MM.1S (cell line): ENCODE measurements around the gene PEAK1.

Experiments used
- DNase-seq: peaks from one replicate; pipeline ENCODE4 v3.0.0-alpha.2; 2015
- H2AFZ ChIP-seq: fragments of 300-600 bp; sonication (generic); 2 replicates; pipeline ENCODE4 v1.6.0; 2016; ENCODE audit warnings: antibody characterized with exemption, low read length
- H3F3A ChIP-seq: fragments of 300-600 bp; sonication (generic); 2 replicates; pipeline ENCODE4 v1.6.1; 2016; ENCODE audit warnings: mild to moderate bottlenecking, antibody characterized with exemption, low read length, moderate library complexity, mixed read lengths; ENCODE audit not compliant: insufficient read depth
- H3K27ac ChIP-seq: fragments of 300-600 bp; sonication (generic); 2 replicates; pipeline ENCODE4 v1.5.1; 2016; ENCODE audit warnings: mild to moderate bottlenecking, low read length
- H3K27me3 ChIP-seq: fragments of 300-600 bp; sonication (generic); replicated peaks from 2 replicates; pipeline ENCODE4 v1.6.0; 2016; ENCODE audit warnings: low read length; ENCODE audit not compliant: insufficient read depth
- H3K36me3 ChIP-seq: fragments of 300-600 bp; sonication (generic); replicated peaks from 2 replicates; pipeline ENCODE4 v1.6.1; 2016; ENCODE audit warnings: mild to moderate bottlenecking, low read length, mixed read lengths; ENCODE audit not compliant: insufficient read depth
- H3K4me1 ChIP-seq: fragments of 300-600 bp; sonication (generic); 2 replicates; pipeline ENCODE4 v1.6.1; 2016; ENCODE audit warnings: low read length, mixed read lengths
- H3K4me2 ChIP-seq: fragments of 300-600 bp; sonication (generic); 2 replicates; pipeline ENCODE4 v1.6.0; 2016; ENCODE audit warnings: low read depth, low read length
- H3K4me3 ChIP-seq: fragments of 300-600 bp; sonication (generic); 2 replicates; pipeline ENCODE4 v1.5.1; 2016; ENCODE audit warnings: low read length, mixed read lengths
- H3K79me2 ChIP-seq: fragments of 300-600 bp; sonication (generic); 2 replicates; pipeline ENCODE4 v1.6.1; 2016; ENCODE audit warnings: mixed run types, low read length, mixed read lengths
- H3K9ac ChIP-seq: fragments of 300-600 bp; sonication (generic); 2 replicates; pipeline ENCODE4 v1.6.1; 2016; ENCODE audit warnings: low read length, mixed read lengths
- H3K9me2 ChIP-seq: fragments of 300-600 bp; sonication (generic); replicated peaks from 2 replicates; pipeline ENCODE4 v1.6.1; 2016; ENCODE audit warnings: mild to moderate bottlenecking, low read length, mixed read lengths; ENCODE audit not compliant: insufficient read depth
- H3K9me3 ChIP-seq: fragments of 300-600 bp; sonication (generic); replicated peaks from 2 replicates; pipeline ENCODE4 v1.6.1; 2016; ENCODE audit warnings: mild to moderate bottlenecking, low read length, mixed read lengths; ENCODE audit not compliant: insufficient read depth
- H4K20me1 ChIP-seq: fragments of 300-600 bp; sonication (generic); 2 replicates; pipeline ENCODE4 v1.6.1; 2016; ENCODE audit warnings: mild to moderate bottlenecking, low read length, moderate library complexity, mixed read lengths; ENCODE audit not compliant: insufficient read depth
- EZH2 ChIP-seq: fragments of 300-600 bp; sonication (generic); optimal IDR thresholded peaks from 2 replicates; pipeline ENCODE3; 2017; ENCODE audit warnings: low read depth, mild to moderate bottlenecking, antibody characterized with exemption, low read length, mixed read lengths
- EZH2phosphoT487 ChIP-seq: fragments of 300-600 bp; sonication (generic); IDR thresholded peaks from 2 replicates; pipeline ENCODE4 v1.6.1; 2018; ENCODE audit warnings: antibody characterized with exemption, low read length
- TF ChIP-seq, protein P1 (sequence below): fragments of 300-600 bp; sonication (generic); IDR thresholded peaks from 2 replicates; pipeline ENCODE4 v1.5.1; 2016; ENCODE audit warnings: antibody characterized with exemption, low read length, mixed read lengths

Gene PEAK1

DNA sequence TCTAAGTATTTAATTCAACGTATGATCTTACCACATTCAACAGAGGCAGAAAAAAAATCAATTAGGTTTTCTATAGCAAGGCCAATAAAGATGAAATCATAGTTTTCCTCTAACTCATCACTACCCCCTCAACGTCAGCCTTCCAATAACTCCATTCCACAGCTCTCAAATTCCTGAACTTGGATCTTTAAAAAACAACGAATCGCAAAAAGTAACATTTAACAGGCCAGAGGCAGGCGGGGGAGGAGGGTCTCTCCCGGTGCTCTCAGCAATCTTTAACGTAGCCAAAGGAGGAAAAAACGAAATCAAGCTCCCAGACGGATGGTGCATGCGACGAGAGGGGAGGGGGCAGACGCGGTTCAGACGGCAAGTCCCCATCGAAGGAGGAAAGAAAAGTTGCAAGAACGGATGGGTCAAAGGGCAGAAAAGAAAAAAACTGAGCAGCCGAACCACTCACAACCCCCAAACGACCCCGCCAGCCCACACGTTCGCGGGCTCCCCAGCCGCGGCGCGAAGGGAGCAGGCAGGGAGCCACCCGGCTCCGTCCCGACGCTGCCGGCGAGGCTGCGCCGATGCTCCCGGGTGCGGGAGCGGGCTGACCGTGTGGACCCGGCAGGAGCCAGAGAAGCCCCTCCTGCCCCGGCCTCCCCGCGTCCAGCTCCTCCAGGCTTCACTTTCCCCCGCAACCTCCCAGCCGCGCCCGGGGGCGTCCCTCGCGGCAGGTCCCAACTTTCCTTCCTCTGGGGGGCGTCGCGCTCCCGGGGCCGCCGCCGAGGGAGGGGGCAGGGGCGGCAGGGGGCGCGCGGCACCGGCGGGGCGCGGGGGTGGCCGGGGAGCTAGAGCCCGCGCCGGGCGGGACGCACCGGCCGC is 703 bp downstream of the PEAK1 start:
- Histone ChIP-seq H4K20me1 (0 out of 2 replicates have a peak, but pooled peaks cover 6% of the 10 kb centered on the region), H3F3A (no peaks in the 10 kb centered on the region; the same call in 1 of the 2 replicates), H3K9me2 (no peaks in the 10 kb centered on the region), H2AFZ (peak overlapping the region; percentile 35), H3K27ac (peak overlapping the region; percentile 60; the same call in 1 of the 2 replicates), H3K79me2 (peaks cover 85% of the 10 kb centered on the region), H3K36me3 (no peaks in the 10 kb centered on the region), H3K27me3 (no peaks in the 10 kb centered on the region), H3K9ac (peak overlapping the region; percentile 85), H3K4me2 (peak overlapping the region; percentile 78), H3K4me3 (peak overlapping the region; percentile 90), H3K4me1 (peaks cover 17% of the 10 kb centered on the region), H3K9me3 (no peaks in the 10 kb centered on the region)
- TF ChIP-seq EZH2phosphoT487 = no peak
- TF ChIP-seq, protein P1, sequence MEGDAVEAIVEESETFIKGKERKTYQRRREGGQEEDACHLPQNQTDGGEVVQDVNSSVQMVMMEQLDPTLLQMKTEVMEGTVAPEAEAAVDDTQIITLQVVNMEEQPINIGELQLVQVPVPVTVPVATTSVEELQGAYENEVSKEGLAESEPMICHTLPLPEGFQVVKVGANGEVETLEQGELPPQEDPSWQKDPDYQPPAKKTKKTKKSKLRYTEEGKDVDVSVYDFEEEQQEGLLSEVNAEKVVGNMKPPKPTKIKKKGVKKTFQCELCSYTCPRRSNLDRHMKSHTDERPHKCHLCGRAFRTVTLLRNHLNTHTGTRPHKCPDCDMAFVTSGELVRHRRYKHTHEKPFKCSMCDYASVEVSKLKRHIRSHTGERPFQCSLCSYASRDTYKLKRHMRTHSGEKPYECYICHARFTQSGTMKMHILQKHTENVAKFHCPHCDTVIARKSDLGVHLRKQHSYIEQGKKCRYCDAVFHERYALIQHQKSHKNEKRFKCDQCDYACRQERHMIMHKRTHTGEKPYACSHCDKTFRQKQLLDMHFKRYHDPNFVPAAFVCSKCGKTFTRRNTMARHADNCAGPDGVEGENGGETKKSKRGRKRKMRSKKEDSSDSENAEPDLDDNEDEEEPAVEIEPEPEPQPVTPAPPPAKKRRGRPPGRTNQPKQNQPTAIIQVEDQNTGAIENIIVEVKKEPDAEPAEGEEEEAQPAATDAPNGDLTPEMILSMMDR = peak; percentile 19; the same call in 1 of the 2 replicates
- DNase-seq = peak; percentile 34

DNA sequence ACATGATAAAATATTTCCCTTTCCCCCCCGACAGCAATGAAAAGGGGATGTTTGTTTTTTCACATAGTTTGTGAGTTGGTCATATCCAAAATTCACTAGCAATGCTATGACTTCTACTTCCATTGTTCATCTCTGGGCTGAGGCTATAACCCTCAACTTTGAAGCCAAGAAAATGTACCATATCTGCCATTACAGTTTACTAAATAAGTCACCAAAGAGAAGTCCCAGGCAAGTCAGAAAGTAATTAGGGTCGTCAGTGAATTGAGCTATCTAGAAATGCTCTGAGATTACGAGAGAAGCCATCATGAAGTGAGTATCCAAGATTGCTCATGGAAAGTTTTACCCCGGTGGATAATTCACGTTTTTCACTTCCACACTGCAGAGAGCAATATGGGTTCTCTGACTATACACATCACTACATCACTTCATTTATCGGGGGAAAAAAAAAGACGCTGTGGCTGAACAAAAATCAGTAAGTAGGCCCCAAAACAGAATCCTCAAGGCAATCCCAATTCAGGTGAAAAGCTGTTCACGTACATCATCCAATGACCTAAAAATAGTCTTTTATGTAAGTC is 1.4 kb downstream of the PEAK1 start:
- Histone ChIP-seq H3K4me1 (peaks cover 17% of the 10 kb centered on the region), H3K9me3 (no peaks in the 10 kb centered on the region), H3F3A (no peaks in the 10 kb centered on the region; the same call in 1 of the 2 replicates), H2AFZ (no peak overlapping the region), H4K20me1 (0 out of 2 replicates have a peak, but pooled peaks cover 6% of the 10 kb centered on the region), H3K27me3 (no peaks in the 10 kb centered on the region), H3K79me2 (peaks cover 84% of the 10 kb centered on the region), H3K4me3 (peak overlapping the region; percentile 90), H3K36me3 (no peaks in the 10 kb centered on the region), H3K9ac (peak overlapping the region; percentile 85; the same call in 1 of the 2 replicates), H3K27ac (no peak overlapping the region), H3K4me2 (peak overlapping the region; percentile 78), H3K9me2 (no peaks in the 10 kb centered on the region)
- TF ChIP-seq EZH2phosphoT487 = no peak
- TF ChIP-seq, protein P1 = no peak
- TF ChIP-seq EZH2 = no peak
- no peak for DNase-seq

DNA sequence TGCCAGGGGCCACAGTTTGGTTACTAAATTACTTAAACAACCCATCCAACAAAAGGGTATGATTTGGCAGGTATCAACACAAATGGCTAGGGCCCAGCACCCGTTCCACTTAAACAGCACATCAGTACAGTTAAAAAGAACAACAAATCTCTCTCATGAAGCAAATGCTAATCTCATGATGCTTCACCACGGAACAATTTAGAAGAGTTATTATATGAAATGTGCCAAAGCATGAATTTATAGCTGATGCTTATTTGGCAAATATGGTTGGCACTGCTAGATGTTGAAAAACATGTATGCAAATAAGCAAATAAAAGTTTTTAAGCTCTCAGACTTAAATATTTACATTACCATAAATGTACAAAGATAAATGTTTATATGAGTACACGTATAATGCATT is 2.3 kb downstream of the PEAK1 start:
- Histone ChIP-seq H3K79me2 (peaks cover 82% of the 10 kb centered on the region), H3K4me3 (no peak overlapping the region), H3F3A (no peaks in the 10 kb centered on the region; the same call in 1 of the 2 replicates), H4K20me1 (0 out of 2 replicates have a peak, but pooled peaks cover 6% of the 10 kb centered on the region), H3K9ac (no peak overlapping the region), H2AFZ (no peak overlapping the region), H3K9me2 (no peaks in the 10 kb centered on the region), H3K4me1 (peaks cover 17% of the 10 kb centered on the region), H3K36me3 (no peaks in the 10 kb centered on the region), H3K9me3 (no peaks in the 10 kb centered on the region), H3K4me2 (no peak overlapping the region), H3K27me3 (no peaks in the 10 kb centered on the region), H3K27ac (no peak overlapping the region)
- TF ChIP-seq, protein P1 = no peak
- no peak for TF ChIP-seq EZH2phosphoT487
- no peak for TF ChIP-seq EZH2
- no peak for DNase-seq
